GM19023 (cell line): ENCODE data around the gene PLCB1.

Experiments used
- ATAC-seq: cut with Tn5 transposase; IDR thresholded peaks from one replicate; pipeline ENCODE4 v1.9.1; 2021; ENCODE audit warnings: mild to moderate bottlenecking, moderate library complexity; ENCODE audit not compliant: unreplicated experiment

Gene PLCB1

GRCh38 chr20:8525017-8525343 is 392.9 kb downstream of the PLCB1 start:
- no peak for ATAC-seq

DNA sequence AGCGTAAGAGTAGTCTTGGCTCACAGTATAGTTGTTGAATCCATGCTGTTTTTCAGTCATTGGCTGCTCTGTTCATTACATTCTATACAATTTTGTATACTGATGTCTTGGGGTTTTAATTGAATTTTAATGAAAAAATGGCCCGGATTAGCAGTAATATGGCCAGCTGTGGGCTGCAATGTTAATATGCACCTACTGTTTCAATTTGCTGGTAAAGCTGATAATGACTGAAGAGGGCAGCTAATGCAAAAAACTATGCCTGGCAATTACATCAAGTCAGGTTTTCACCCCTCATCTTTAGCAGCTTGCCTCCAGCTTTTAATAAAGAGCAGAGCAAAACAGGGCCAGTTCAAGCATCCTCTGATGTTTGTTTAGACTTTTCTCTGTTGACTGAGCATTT is 394.5 kb downstream of the PLCB1 start:
- ATAC-seq: no peak

DNA sequence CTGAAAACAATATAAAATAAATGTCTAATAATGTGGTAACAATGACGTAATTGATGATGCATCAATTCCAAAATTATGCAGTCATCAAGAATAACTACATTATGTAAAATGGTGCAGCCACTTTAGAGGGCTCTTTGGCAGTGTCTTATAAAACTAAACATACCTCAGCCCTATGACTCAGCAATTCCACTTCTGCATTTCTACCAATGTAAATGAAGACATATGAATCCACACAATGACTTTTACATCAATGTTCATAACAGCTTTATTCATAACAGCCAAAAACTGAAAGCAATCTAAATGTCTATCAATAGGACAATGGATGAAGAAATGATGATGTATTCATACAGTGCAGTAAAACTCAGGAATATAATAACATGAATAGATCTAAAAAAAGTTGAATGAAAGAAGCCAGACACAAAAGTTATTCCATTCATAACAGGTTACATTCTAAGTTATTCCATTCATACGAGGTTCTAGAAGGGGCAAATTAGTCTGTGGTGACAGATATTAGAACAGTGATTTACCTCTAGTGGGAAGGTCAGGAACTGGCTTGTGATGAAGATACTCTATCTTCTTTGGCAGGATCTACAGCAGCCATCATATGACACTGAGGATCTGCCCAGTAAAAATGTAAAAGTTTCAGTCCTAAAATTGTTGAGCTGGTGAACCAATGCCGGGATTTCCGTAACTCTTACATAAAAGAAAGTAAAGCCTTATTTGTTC is 396.1 kb downstream of the PLCB1 start:
- ATAC-seq: no peak

GRCh38 chr20:8530022-8530421 is 398.0 kb downstream of the PLCB1 start:
- ATAC-seq: no peak

DNA sequence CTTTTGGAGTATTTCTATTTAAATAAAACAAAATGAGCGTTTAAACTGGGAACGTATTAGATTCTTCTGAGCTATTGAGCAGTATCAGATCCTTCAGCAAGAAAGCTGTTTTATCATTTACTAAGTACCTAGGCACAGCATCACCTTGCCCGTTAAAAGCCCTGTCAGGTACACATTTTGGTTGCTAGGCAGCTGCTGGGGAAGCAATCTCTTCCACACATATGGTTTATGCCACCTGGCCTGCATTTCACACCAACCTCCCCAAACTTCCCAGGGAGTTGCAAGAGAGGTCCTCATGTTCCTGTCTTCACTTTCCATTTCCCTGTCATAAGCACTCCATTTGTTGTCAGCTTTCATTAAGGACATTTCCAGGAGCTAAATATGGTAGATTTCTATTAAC is 400.1 kb downstream of the PLCB1 start:
- ATAC-seq: no peak

DNA sequence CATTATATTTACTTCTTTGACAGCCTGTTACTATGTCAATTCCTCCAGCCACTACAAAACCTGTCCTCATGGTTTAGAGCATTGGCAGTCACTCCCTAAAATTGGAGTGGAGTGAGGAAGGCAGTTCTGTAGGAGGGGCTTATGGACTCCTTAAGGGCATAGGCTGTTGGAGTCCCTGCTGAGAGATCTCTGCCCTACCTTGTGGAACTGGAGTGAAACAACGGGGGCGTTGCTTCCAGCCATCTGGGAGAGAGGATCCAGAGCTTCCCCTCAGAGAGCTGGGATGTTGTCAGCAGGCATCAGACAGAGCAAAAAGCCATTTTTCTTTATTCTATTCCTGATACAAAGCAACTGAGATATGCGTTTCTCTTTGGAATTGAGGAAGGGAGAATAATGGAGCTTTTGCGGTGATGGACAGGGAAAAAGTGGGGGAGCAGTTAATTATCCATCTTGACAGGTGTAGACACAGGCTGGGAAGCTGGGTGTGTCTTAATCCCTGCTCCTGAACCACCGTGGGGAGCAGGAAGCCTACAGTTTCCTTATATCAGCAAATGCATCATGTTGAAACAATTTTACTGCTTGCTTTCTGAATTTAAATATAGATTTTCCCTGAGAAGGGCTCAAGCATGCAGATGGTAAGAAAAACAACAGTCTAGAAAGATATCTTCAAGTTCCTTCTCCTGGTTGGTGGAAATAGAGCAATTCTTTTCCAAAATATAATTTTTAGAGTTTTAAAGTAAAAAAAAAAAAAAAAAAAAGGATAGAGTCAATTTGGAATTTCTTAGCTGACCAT is 402.5 kb downstream of the PLCB1 start:
- no peak for ATAC-seq

- ATAC-seq: no peak
Observed at GRCh38 chr20:8535403-8536261, 403.6 kb downstream of the PLCB1 start.

DNA sequence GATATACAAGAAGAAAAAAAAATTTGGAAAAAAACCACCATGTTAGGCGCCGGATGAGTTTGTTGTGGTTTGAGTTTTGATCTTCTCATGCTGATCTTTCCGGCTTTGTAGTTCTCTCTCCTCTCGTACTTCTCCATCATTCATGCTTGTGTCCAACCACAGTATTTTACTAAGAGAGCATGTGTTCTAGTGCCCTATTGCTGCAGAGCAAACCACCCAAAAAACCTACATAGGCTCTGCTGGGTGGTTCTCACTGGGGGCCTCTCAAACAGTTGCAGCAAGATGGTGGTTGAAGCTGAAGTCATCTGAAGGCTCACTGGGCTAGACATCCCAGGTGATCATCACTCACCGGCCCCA is 404.2 kb downstream of the PLCB1 start:
- no peak for ATAC-seq

DNA sequence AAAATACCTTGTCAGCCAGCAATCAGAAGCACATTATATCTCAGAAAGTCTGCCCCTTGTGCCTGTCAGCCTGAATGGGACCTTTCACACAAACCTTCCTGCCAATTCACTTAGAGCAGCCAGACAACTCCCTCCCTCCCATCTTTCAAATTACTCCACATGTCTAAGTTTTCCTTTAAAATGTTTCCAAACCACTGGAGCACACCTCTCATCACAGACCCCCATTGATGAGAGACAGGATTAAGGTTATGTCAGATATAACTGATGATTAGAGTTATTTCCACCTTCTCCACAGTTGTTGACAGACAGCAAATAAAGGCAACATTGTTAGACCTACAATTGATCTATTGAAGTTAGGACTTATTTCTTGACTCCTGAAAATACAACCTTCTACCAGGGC is 408.4 kb downstream of the PLCB1 start:
- ATAC-seq: no peak

GRCh38 chr20:8542110-8542486 is 410.0 kb downstream of the PLCB1 start:
- ATAC-seq: no peak

- ATAC-seq: no peak
Observed at GRCh38 chr20:8545212-8545611, 413.1 kb downstream of the PLCB1 start.

DNA sequence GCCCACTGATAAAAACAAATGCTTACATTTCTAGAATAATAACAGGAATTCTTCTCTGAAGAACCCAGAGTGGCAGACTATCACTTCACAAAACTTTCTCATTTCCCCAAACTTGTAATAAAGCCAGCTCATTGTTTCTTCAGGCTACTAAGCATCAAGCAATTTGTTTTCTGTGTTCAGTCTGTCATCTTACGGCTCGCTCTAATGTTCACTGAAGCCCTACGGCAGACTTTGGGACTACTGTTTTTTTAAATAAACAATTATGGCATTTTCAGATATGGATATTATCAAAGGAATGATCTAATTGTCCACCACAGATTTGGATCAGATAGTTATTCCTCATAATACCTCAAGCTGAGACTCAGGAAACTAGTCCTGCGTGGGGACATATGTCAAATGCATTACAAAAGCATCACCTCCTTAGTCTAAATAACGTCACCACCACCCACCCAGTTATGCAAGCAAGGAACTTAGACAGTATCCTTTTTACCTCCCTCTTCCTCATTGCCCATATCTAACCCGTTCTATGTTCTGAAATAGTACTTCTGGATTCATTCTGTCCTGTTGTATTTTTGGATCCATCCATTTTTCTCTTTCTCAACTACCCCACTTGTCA is 415.1 kb downstream of the PLCB1 start:
- no peak for ATAC-seq

GRCh38 chr20:8547968-8548588 is 416.0 kb downstream of the PLCB1 start:
- no peak for ATAC-seq

- no peak for ATAC-seq
Observed at GRCh38 chr20:8549192-8549591, 417.1 kb downstream of the PLCB1 start.

GRCh38 chr20:8557711-8558110 is 425.6 kb downstream of the PLCB1 start:
- ATAC-seq: no peak

- ATAC-seq: no peak
Observed at GRCh38 chr20:8562356-8562755, 430.3 kb downstream of the PLCB1 start.

GRCh38 chr20:8568075-8568474 is 436.0 kb downstream of the PLCB1 start:
- no peak for ATAC-seq

DNA sequence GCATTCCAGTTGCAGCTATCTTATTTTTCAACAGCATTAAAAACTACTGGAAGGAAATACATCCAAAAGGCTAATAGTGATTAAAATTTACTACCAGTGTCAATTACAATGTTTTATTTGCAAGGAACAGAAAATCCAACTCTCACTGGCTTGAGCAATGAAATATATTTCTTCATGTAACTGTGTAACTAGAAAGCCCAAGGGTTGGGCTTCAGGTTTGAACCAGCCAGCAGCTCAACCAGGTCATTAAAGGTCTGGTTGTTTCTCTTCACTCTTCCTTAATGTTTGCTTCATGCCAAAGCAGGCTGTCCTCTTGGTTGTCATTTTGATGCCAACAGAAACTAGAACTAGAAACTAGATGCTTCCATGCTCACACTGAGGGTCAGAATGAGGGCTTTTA is 437.7 kb downstream of the PLCB1 start:
- no peak for ATAC-seq

- ATAC-seq: no peak
Observed at GRCh38 chr20:8571611-8572010, 439.5 kb downstream of the PLCB1 start.

GRCh38 chr20:8573686-8574085 is 441.6 kb downstream of the PLCB1 start:
- no peak for ATAC-seq

GRCh38 chr20:8575114-8575513 is 443.0 kb downstream of the PLCB1 start:
- no peak for ATAC-seq
